OCI-LY7 (cell line): ENCODE measurements around the gene PGGHG. TPM values are rescaled to one million over a fixed set of nuclear protein-coding genes. Genes with fewer than 3 reads are reported as not detected.

Source experiments
- BruUV-seq: library from RNA; stranded (reverse); fragments of 400-500 nt; replicated peaks from 2 replicates; lab custom pipeline; 2021; lab: Mats Ljungman, UMichigan
- CTCF ChIA-PET: fragments of 300-600 bp; sonication (Branson Sonifier 250); formaldehyde crosslinking; loops from one replicate; lab custom pipeline; 2022; ENCODE audit warnings: antibody characterized with exemption; ENCODE audit not compliant: unreplicated experiment; lab: Charles Lee
- POLR2A ChIA-PET: fragments of 300-600 bp; sonication (Branson Sonifier 250); formaldehyde crosslinking; loops from one replicate; lab custom pipeline; 2022; ENCODE audit warnings: antibody characterized with exemption; lab: Charles Lee
- DNase-seq: peaks from one replicate; pipeline ENCODE4 v3.0.0-alpha.2; 2015; ENCODE audit warnings: low spot score
- H2AFZ ChIP-seq: fragments of 200-600 bp; sonication (generic), shearing (Covaris generic); 2 replicates; pipeline ENCODE4 v1.6.1; 2014; ENCODE audit warnings: mild to moderate bottlenecking, antibody characterized with exemption, low read length, moderate library complexity
- H3K27ac ChIP-seq: fragments of 200-600 bp; sonication (generic); 2 replicates; pipeline ENCODE4 v1.5.1; 2014; ENCODE audit warnings: mixed run types, low read depth, mild to moderate bottlenecking, moderate library complexity, low read length, inconsistent platforms; ENCODE audit not compliant: poor library complexity, severe bottlenecking
- H3K36me3 ChIP-seq: fragments of 200-600 bp; sonication (generic); 2 replicates; pipeline ENCODE4 v1.6.1; 2014; ENCODE audit warnings: mild to moderate bottlenecking, antibody characterized with exemption, low read length, moderate library complexity, mixed read lengths; ENCODE audit not compliant: insufficient read depth
- H3K4me1 ChIP-seq: fragments of 200-600 bp; sonication (generic); 2 replicates; pipeline ENCODE4 v1.5.1; 2014; ENCODE audit warnings: mild to moderate bottlenecking, low read length; ENCODE audit not compliant: insufficient read depth, poor library complexity, severe bottlenecking
- H3K4me2 ChIP-seq: fragments of 200-600 bp; sonication (generic); 2 replicates; pipeline ENCODE4 v1.6.1; 2014; ENCODE audit warnings: mild to moderate bottlenecking, low read length
- H3K4me3 ChIP-seq: fragments of 200-600 bp; sonication (generic); 2 replicates; pipeline ENCODE4 v1.5.1; 2014; ENCODE audit warnings: mild to moderate bottlenecking, low read depth, low read length; ENCODE audit not compliant: poor library complexity, severe bottlenecking
- H3K79me2 ChIP-seq: fragments of 200-600 bp; sonication (generic); 2 replicates; pipeline ENCODE4 v1.6.1; 2016; ENCODE audit warnings: low read depth, mild to moderate bottlenecking, low read length, moderate library complexity, mixed read lengths; ENCODE audit not compliant: insufficient read depth
- H3K9me2 ChIP-seq: fragments of 200-600 bp; sonication (generic); 2 replicates; pipeline ENCODE4 v1.6.1; 2016; ENCODE audit warnings: mild to moderate bottlenecking, low read length, mixed read lengths; ENCODE audit not compliant: insufficient read depth
- H3K9me3 ChIP-seq: fragments of 200-600 bp; sonication (generic); 2 replicates; pipeline ENCODE4 v1.6.1; 2014; ENCODE audit warnings: mild to moderate bottlenecking, mixed run types, low read length, mixed read lengths
- H4K20me1 ChIP-seq: fragments of 200-600 bp; sonication (generic); 2 replicates; pipeline ENCODE4 v1.6.1; 2014; ENCODE audit warnings: mild to moderate bottlenecking, antibody characterized with exemption, low read length, moderate library complexity, mixed read lengths; ENCODE audit not compliant: insufficient read depth
- EZH2phosphoT487 ChIP-seq: fragments of 200-600 bp; sonication (generic); IDR thresholded peaks from 2 replicates; pipeline ENCODE4 v1.6.1; 2018; ENCODE audit warnings: low read depth, borderline replicate concordance, mild to moderate bottlenecking, mixed run types, antibody characterized with exemption, low read length, moderate library complexity, mixed read lengths
- intact Hi-C: fragments of 100-400 bp; cut with micrococcal nuclease; formaldehyde crosslinking; loops from one replicate; pipeline ENCODE4 v1.10.0; 2022; ENCODE audit not compliant: unreplicated experiment
- total RNA-seq, 2 experiments: library from RNA; depleted of rRNA in 1 of 2; stranded (reverse); fragments of >200 nt in 1 of 2; shearing (Covaris generic) in 1 of 2; gene quantifications; 2 replicates each; pipeline ENCODE4 v1.2.3, GENCODE V29; 2014 to 2022
- TF ChIP-seq, protein P1 (sequence below): fragments of 200-600 bp; sonication (generic); conservative IDR thresholded peaks from 2 replicates; pipeline ENCODE4 v1.5.1; 2014; ENCODE audit warnings: mild to moderate bottlenecking, antibody characterized with exemption, low read length, moderate library complexity, mixed read lengths

Gene PGGHG
- total RNA-seq, 2 experiments from 2014 or later: 0.93 to 6.3 TPM

DNA sequence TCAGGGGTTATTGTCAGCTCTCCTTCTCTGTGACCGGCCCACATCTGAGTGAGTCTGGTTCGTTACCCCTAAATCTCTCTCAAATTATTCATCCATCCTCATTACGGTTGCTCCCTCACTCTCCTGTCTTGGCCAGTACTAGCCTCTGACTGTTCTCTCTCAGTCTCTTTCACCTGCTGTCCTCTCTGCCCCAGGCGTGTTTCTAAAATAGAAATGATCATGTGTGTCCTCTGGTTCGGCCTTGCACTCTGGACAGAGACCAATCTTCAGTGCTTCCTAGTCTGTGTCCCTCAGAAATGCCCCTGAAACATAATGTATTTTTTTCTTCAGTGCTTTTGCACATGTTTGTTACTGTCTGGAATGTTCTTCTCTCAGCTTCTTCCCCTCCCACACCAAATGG, 47.3 kb upstream of the PGGHG start:
- Histone ChIP-seq H3K79me2 (peaks cover 32% of the 10 kb centered on the region), H3K4me1 (peaks cover 14% of the 10 kb centered on the region), H3K4me2 (no peak overlapping the region), H3K4me3 (no peak overlapping the region), H3K9me2 (no peaks in the 10 kb centered on the region), H3K27ac (no peak overlapping the region), H3K9me3 (no peaks in the 10 kb centered on the region), H3K36me3 (peaks cover 75% of the 10 kb centered on the region), H4K20me1 (peaks cover 10% of the 10 kb centered on the region; the same call in 1 of the 2 replicates), H2AFZ (no peak overlapping the region)
- POLR2A ChIA-PET: interaction anchor here (0.5 to 1.1 kb wide), 4 partner anchors 8 to 99 kb away, joined by 3 to 5 read pairs (median 4); no protein-coding TSS in a partner anchor
- no TSS peak for BruUV-seq
- intact Hi-C loops: no loop called here
- CTCF ChIA-PET: no interaction called here
- TF ChIP-seq, protein P1, sequence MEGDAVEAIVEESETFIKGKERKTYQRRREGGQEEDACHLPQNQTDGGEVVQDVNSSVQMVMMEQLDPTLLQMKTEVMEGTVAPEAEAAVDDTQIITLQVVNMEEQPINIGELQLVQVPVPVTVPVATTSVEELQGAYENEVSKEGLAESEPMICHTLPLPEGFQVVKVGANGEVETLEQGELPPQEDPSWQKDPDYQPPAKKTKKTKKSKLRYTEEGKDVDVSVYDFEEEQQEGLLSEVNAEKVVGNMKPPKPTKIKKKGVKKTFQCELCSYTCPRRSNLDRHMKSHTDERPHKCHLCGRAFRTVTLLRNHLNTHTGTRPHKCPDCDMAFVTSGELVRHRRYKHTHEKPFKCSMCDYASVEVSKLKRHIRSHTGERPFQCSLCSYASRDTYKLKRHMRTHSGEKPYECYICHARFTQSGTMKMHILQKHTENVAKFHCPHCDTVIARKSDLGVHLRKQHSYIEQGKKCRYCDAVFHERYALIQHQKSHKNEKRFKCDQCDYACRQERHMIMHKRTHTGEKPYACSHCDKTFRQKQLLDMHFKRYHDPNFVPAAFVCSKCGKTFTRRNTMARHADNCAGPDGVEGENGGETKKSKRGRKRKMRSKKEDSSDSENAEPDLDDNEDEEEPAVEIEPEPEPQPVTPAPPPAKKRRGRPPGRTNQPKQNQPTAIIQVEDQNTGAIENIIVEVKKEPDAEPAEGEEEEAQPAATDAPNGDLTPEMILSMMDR: no peak
- TF ChIP-seq EZH2phosphoT487: no peak
- DNase-seq: no peak

DNA sequence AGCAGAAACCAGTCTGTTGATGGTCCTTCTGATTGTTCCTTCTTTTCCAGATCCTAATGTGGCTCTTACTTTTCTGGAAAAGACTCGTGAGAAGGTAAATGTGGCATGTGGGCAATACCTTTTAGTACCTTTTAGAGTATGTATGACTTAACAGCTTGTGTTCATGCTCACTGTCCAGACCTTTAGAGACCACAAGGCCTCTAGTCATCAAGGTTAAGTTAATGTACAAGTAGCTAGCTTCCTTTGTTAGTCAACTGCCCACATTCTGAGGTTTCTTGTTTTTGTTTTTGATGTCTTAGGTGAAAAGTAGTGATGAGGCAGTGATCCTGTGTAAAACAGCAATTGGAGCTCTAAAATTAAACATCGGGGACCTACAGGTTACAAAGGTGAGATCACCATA, 44.5 kb upstream of the PGGHG start:
- no peaks in the 10 kb centered on the region for H3K4me1 ChIP-seq
- no peak overlapping the region for H3K27ac ChIP-seq
- no peaks in the 10 kb centered on the region for H4K20me1 ChIP-seq
- H3K9me3 ChIP-seq: no peaks in the 10 kb centered on the region
- H2AFZ ChIP-seq: no peak overlapping the region
- H3K9me2 ChIP-seq: no peaks in the 10 kb centered on the region
- CTCF ChIA-PET: no interaction called here
- H3K4me2 ChIP-seq: no peak overlapping the region
- intact Hi-C loops: no loop called here
- BruUV-seq: no TSS peak
- TF ChIP-seq, protein P1: no peak
- no peak for TF ChIP-seq EZH2phosphoT487
- no peak overlapping the region for H3K4me3 ChIP-seq
- DNase-seq: no peak
- H3K36me3 ChIP-seq: peaks cover 96% of the 10 kb centered on the region
- peaks cover 6% of the 10 kb centered on the region; the same call in 1 of the 2 replicates for H3K79me2 ChIP-seq
- POLR2A ChIA-PET: no interaction called here

DNA sequence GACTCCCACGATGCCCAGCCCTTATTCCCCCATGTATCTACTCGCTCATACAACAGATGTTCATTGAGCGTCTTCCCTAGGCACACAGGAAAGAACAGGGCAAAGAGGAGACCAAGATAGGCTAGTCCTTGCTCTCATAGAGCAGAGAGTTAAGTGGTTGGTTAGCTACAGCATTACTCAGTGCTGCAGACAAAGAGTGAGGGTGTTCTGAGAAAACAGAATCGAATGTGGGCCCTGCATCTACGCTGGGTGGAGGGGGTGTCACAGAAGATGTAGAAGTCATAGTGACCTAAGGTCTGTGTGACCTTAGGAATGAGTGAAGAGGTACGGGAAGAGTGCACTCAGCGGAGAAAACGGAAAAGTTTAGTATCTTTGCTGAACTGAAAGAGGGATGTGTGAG, 39.9 kb upstream of the PGGHG start:
- TF ChIP-seq, protein P1: no peak
- TF ChIP-seq EZH2phosphoT487: no peak
- H3K4me3 ChIP-seq: no peak overlapping the region
- POLR2A ChIA-PET: interaction anchor here (0.7 to 1.1 kb wide), 3 partner anchors 8 to 19 kb away, joined by 3 to 4 read pairs (median 3); partner anchors contain the start of gene PSMD13
- no peaks in the 10 kb centered on the region for H3K79me2 ChIP-seq
- CTCF ChIA-PET: no interaction called here
- no peaks in the 10 kb centered on the region for H3K9me3 ChIP-seq
- no peaks in the 10 kb centered on the region for H3K9me2 ChIP-seq
- peaks cover 97% of the 10 kb centered on the region for H3K36me3 ChIP-seq
- H3K4me1 ChIP-seq: no peaks in the 10 kb centered on the region
- DNase-seq: no peak
- H3K4me2 ChIP-seq: no peak overlapping the region
- no peaks in the 10 kb centered on the region for H4K20me1 ChIP-seq
- H3K27ac ChIP-seq: no peak overlapping the region
- intact Hi-C loops: no loop called here
- BruUV-seq: no TSS peak
- no peak overlapping the region for H2AFZ ChIP-seq
